ENCODE data around the gene CTCFL.

CTCFL gene

GRCh38 chr20:57524511-57525176 is at the start of gene CTCFL:
Gene CTCFL (minus strand): TSS chr20:57525140. CDS start chr20:57524205, 935 bp downstream.
- Histone ChIP-seq H3K4me3 (ENCODE audit: low read depth, low read length) (no peak within 1 kb of the TSS), H3K27me3 (ENCODE audit: control insufficient read depth, insufficient read depth, low read length) (no peaks in the 10 kb centered on the region), H3K9me3 (ENCODE audit: control insufficient read depth, insufficient read depth, low read length) (no peaks in the 10 kb centered on the region), H3K9ac (ENCODE audit: low read depth, low read length) (no peak within 1 kb of the TSS), H3K36me3 (ENCODE audit: control insufficient read depth, insufficient read depth, low read length) (no peaks in the 10 kb centered on the region), H3K4me1 (ENCODE audit: control insufficient read depth, insufficient read depth, low read length) (no peaks in the 10 kb centered on the region)

- H3K9ac ChIP-seq (ENCODE audit: low read depth, low read length): no peak overlapping the region
Observed at GRCh38 chr20:57573894-57574293, 49.0 kb upstream of the CTCFL start.

GRCh38 chr20:57573242-57573641 is 48.3 kb upstream of the CTCFL start:
- peaks cover 3% of the 10 kb centered on the region for H3K27me3 ChIP-seq (ENCODE audit: control insufficient read depth, insufficient read depth, low read length)
- no peaks in the 10 kb centered on the region for H3K4me1 ChIP-seq (ENCODE audit: control insufficient read depth, insufficient read depth, low read length)
- H3K4me3 ChIP-seq (ENCODE audit: low read depth, low read length): no peak overlapping the region
- no peak overlapping the region for H3K9ac ChIP-seq (ENCODE audit: low read depth, low read length)
- H3K36me3 ChIP-seq (ENCODE audit: control insufficient read depth, insufficient read depth, low read length): no peaks in the 10 kb centered on the region
- no peaks in the 10 kb centered on the region for H3K9me3 ChIP-seq (ENCODE audit: control insufficient read depth, insufficient read depth, low read length)

More at GRCh38 chr20:57573894-57574293, 49.0 kb upstream of the CTCFL start:
- Histone ChIP-seq H3K36me3 (ENCODE audit: control insufficient read depth, insufficient read depth, low read length) (no peaks in the 10 kb centered on the region), H3K4me1 (ENCODE audit: control insufficient read depth, insufficient read depth, low read length) (no peaks in the 10 kb centered on the region), H3K9me3 (ENCODE audit: control insufficient read depth, insufficient read depth, low read length) (no peaks in the 10 kb centered on the region), H3K4me3 (ENCODE audit: low read depth, low read length) (no peak overlapping the region), H3K27me3 (ENCODE audit: control insufficient read depth, insufficient read depth, low read length) (peaks cover 3% of the 10 kb centered on the region)

- no peaks in the 10 kb centered on the region for H3K4me1 ChIP-seq (ENCODE audit: control insufficient read depth, insufficient read depth, low read length)
- H3K27me3 ChIP-seq (ENCODE audit: control insufficient read depth, insufficient read depth, low read length): peaks cover 3% of the 10 kb centered on the region
- no peak overlapping the region for H3K4me3 ChIP-seq (ENCODE audit: low read depth, low read length)
- H3K9ac ChIP-seq (ENCODE audit: low read depth, low read length): no peak overlapping the region
- H3K9me3 ChIP-seq (ENCODE audit: control insufficient read depth, insufficient read depth, low read length): no peaks in the 10 kb centered on the region
- H3K36me3 ChIP-seq (ENCODE audit: control insufficient read depth, insufficient read depth, low read length): no peaks in the 10 kb centered on the region
Observed at GRCh38 chr20:57571782-57572416, 47.0 kb upstream of the CTCFL start.

GRCh38 chr20:57570920-57571319 is 46.0 kb upstream of the CTCFL start:
- Histone ChIP-seq H3K9me3 (ENCODE audit: control insufficient read depth, insufficient read depth, low read length) (no peaks in the 10 kb centered on the region), H3K4me1 (ENCODE audit: control insufficient read depth, insufficient read depth, low read length) (no peaks in the 10 kb centered on the region), H3K9ac (ENCODE audit: low read depth, low read length) (no peak overlapping the region), H3K4me3 (ENCODE audit: low read depth, low read length) (no peak overlapping the region), H3K27me3 (ENCODE audit: control insufficient read depth, insufficient read depth, low read length) (peaks cover 3% of the 10 kb centered on the region), H3K36me3 (ENCODE audit: control insufficient read depth, insufficient read depth, low read length) (no peaks in the 10 kb centered on the region)

GRCh38 chr20:57570145-57570850 is 45.4 kb upstream of the CTCFL start:
- no peaks in the 10 kb centered on the region for H3K36me3 ChIP-seq (ENCODE audit: control insufficient read depth, insufficient read depth, low read length)
- no peaks in the 10 kb centered on the region for H3K9me3 ChIP-seq (ENCODE audit: control insufficient read depth, insufficient read depth, low read length)
- H3K4me3 ChIP-seq (ENCODE audit: low read depth, low read length): no peak overlapping the region
- peaks cover 3% of the 10 kb centered on the region for H3K27me3 ChIP-seq (ENCODE audit: control insufficient read depth, insufficient read depth, low read length)
- no peaks in the 10 kb centered on the region for H3K4me1 ChIP-seq (ENCODE audit: control insufficient read depth, insufficient read depth, low read length)
- H3K9ac ChIP-seq (ENCODE audit: low read depth, low read length): no peak overlapping the region

GRCh38 chr20:57568960-57569359 is 44.0 kb upstream of the CTCFL start:
- H3K9me3 ChIP-seq (ENCODE audit: control insufficient read depth, insufficient read depth, low read length): no peaks in the 10 kb centered on the region
- H3K4me3 ChIP-seq (ENCODE audit: low read depth, low read length): no peak overlapping the region
- H3K36me3 ChIP-seq (ENCODE audit: control insufficient read depth, insufficient read depth, low read length): no peaks in the 10 kb centered on the region
- no peak overlapping the region for H3K9ac ChIP-seq (ENCODE audit: low read depth, low read length)
- no peaks in the 10 kb centered on the region for H3K4me1 ChIP-seq (ENCODE audit: control insufficient read depth, insufficient read depth, low read length)
- peaks cover 3% of the 10 kb centered on the region for H3K27me3 ChIP-seq (ENCODE audit: control insufficient read depth, insufficient read depth, low read length)

- Histone ChIP-seq H3K9me3 (ENCODE audit: control insufficient read depth, insufficient read depth, low read length) (no peaks in the 10 kb centered on the region), H3K4me3 (ENCODE audit: low read depth, low read length) (no peak overlapping the region), H3K9ac (ENCODE audit: low read depth, low read length) (no peak overlapping the region), H3K4me1 (ENCODE audit: control insufficient read depth, insufficient read depth, low read length) (no peaks in the 10 kb centered on the region), H3K36me3 (ENCODE audit: control insufficient read depth, insufficient read depth, low read length) (no peaks in the 10 kb centered on the region), H3K27me3 (ENCODE audit: control insufficient read depth, insufficient read depth, low read length) (peaks cover 3% of the 10 kb centered on the region)
Observed at GRCh38 chr20:57568088-57568896, 43.4 kb upstream of the CTCFL start.

- Histone ChIP-seq H3K27me3 (ENCODE audit: control insufficient read depth, insufficient read depth, low read length) (peaks cover 3% of the 10 kb centered on the region), H3K9me3 (ENCODE audit: control insufficient read depth, insufficient read depth, low read length) (no peaks in the 10 kb centered on the region)
Observed at GRCh38 chr20:57567471-57568079, 42.6 kb upstream of the CTCFL start.

GRCh38 chr20:57566803-57567459 is 42.0 kb upstream of the CTCFL start:
- Histone ChIP-seq H3K27me3 (ENCODE audit: control insufficient read depth, insufficient read depth, low read length) (no peaks in the 10 kb centered on the region), H3K9me3 (ENCODE audit: control insufficient read depth, insufficient read depth, low read length) (no peaks in the 10 kb centered on the region), H3K4me3 (ENCODE audit: low read depth, low read length) (no peak overlapping the region), H3K9ac (ENCODE audit: low read depth, low read length) (no peak overlapping the region), H3K36me3 (ENCODE audit: control insufficient read depth, insufficient read depth, low read length) (no peaks in the 10 kb centered on the region), H3K4me1 (ENCODE audit: control insufficient read depth, insufficient read depth, low read length) (no peaks in the 10 kb centered on the region)

More at GRCh38 chr20:57567471-57568079, 42.6 kb upstream of the CTCFL start:
- Histone ChIP-seq H3K4me3 (ENCODE audit: low read depth, low read length) (no peak overlapping the region), H3K36me3 (ENCODE audit: control insufficient read depth, insufficient read depth, low read length) (no peaks in the 10 kb centered on the region), H3K4me1 (ENCODE audit: control insufficient read depth, insufficient read depth, low read length) (no peaks in the 10 kb centered on the region), H3K9ac (ENCODE audit: low read depth, low read length) (no peak overlapping the region)

GRCh38 chr20:57566399-57566798 is 41.5 kb upstream of the CTCFL start:
- no peak overlapping the region for H3K4me3 ChIP-seq (ENCODE audit: low read depth, low read length)
- H3K4me1 ChIP-seq (ENCODE audit: control insufficient read depth, insufficient read depth, low read length): no peaks in the 10 kb centered on the region
- no peak overlapping the region for H3K9ac ChIP-seq (ENCODE audit: low read depth, low read length)
- no peaks in the 10 kb centered on the region for H3K36me3 ChIP-seq (ENCODE audit: control insufficient read depth, insufficient read depth, low read length)
- H3K27me3 ChIP-seq (ENCODE audit: control insufficient read depth, insufficient read depth, low read length): no peaks in the 10 kb centered on the region
- H3K9me3 ChIP-seq (ENCODE audit: control insufficient read depth, insufficient read depth, low read length): no peaks in the 10 kb centered on the region
